HG03520 (cell line): ENCODE data around the gene KRT31.
"Not testable (repeated sequence)": the region's sequence is repeated elsewhere in the genome, so short reads cannot be mapped to it uniquely, and the experiment has no call there.

Source experiments
- ATAC-seq: cut with Tn5 transposase; IDR thresholded peaks from one replicate; pipeline ENCODE4 v1.9.1; 2021; ENCODE audit warnings: mild to moderate bottlenecking, moderate library complexity; ENCODE audit not compliant: unreplicated experiment

KRT31 gene

DNA sequence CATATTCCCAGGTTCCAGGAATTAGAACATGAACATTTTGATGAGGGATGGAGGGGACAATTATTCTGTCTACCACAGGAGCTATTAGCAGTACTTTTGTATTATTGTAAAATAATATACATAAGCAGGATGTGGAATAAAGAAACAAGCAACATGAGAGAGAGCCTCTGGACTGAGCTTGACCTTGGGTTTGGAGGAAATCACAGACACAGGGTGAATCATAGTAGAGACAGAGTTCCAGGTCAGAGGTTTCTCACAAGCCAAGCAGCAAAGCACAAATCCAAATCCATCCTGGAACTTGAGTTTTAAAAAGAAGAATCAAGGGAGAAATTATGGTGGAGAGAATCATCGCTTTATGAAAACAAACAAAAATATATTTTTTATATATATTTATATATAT lies 5.1 kb downstream of the KRT31 start:
- no peak for ATAC-seq

DNA sequence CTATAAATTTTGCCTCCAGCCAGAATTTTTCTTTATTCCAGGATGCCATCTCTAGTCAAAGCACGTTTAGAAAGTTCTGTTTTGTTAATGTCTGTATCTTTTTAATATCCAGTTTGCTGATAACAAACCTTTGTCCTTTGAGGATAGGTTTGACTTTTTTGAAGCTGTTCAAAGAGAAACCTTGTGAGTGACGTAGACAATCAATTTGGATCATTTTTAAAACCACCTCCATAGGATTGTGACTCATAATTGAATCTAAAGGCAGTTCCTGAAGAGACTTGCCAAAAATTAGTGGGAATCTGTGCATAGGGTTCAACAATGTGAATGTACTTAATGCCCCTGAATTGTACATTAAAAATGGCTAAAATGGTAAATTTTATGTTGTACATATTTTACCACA lies 5.9 kb downstream of the KRT31 start:
- no peak for ATAC-seq

DNA sequence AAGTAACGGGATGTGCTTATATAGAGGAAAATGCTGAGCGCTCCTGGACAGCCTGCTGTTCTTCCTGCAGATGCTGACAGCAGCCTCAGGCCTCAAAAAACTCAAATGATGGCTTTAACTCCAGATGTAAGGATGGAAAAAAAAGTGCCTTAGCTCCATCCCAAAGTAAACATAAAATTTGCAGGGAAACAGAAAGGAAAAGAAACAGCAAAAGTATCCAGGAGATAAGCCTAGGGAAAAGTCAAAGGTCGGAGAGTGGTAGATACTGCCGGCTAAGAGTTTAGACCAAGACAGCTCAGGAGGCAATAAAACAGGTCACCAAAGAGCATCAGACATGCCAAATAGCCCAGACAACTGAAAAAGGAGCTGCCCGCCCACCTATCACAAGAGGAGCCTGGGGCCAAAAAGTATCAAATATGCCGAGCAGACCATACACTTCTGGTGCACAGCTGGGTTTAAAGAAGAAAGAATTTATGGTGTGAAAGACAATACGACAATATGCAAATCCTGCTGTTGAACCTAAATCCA lies 6.9 kb downstream of the KRT31 start:
- no peak for ATAC-seq

- no peak for ATAC-seq
Measured at GRCh38 chr17:41387670-41388069, 9.7 kb downstream of the KRT31 start.

- ATAC-seq: no peak
Measured at GRCh38 chr17:41386227-41386626, 11.2 kb downstream of the KRT31 start.

DNA sequence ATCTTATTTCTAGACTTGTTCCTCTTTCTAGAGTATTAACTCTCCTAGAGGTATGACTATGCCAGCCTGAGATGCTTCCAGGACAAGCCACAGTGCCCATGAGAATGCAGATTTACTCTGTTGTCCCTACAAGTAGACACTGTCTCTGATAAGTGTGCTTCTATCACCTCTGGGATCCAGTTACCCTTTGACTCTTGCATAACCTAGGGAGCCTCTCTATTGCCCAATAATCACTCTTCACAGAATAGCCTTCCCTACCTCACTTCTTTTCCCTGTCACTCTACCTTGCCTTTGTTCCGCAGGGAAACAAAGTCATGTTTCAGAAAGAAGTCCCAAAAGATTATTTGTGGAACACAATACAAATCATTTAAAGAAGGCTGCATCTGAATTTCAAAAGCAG lies 13.7 kb downstream of the KRT31 start:
- no peak for ATAC-seq

GRCh38 chr17:41382394-41382793 lies 15.0 kb downstream of the KRT31 start:
- no peak for ATAC-seq

DNA sequence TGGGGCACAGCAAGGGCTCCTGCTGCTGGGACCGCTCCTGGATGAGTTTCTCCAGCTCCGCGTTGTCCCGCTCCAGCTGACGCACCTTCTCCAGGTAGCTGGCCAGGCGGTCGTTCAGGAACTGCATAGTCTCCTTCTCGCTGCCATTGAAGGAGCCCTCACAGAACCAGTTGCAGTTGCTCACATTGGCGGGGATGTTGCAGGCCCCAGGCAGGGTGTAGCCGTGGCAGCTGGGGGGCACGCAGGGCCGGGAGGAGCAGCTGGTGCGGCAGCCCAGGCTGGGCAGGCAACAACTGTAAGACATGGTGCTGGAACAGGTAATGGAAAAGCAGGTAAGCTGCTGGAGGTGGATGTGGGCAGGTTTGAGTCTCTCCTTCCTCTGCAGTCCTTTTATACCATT lies 15.5 kb downstream of the KRT31 start, which contains the start of gene KRT34:
TSS of gene KRT34 (minus strand) at position 364 of the 400 bp plus-strand sequence. CDS start at position 304, 60 bp downstream.
- not testable (repeated sequence) for ATAC-seq

- ATAC-seq: not testable (repeated sequence)
Measured at GRCh38 chr17:41380091-41380490, 17.3 kb downstream of the KRT31 start.

- no peak for ATAC-seq
Measured at GRCh38 chr17:41377546-41377945, 19.9 kb downstream of the KRT31 start.

- no peak for ATAC-seq
Measured at GRCh38 chr17:41369713-41370112, 27.7 kb downstream of the KRT31 start, which contains the start of gene KRT33B. KRT33B (minus strand) TSS chr17:41369813; CDS start chr17:41369750, 63 bp downstream.

- ATAC-seq: no peak
Measured at GRCh38 chr17:41369023-41369422, 28.4 kb downstream of the KRT31 start.

- ATAC-seq: no peak
Measured at GRCh38 chr17:41367426-41368075, 29.9 kb downstream of the KRT31 start.

GRCh38 chr17:41366070-41366469 lies 31.3 kb downstream of the KRT31 start:
- no peak for ATAC-seq

GRCh38 chr17:41363881-41364280 lies 33.5 kb downstream of the KRT31 start:
- no peak for ATAC-seq

DNA sequence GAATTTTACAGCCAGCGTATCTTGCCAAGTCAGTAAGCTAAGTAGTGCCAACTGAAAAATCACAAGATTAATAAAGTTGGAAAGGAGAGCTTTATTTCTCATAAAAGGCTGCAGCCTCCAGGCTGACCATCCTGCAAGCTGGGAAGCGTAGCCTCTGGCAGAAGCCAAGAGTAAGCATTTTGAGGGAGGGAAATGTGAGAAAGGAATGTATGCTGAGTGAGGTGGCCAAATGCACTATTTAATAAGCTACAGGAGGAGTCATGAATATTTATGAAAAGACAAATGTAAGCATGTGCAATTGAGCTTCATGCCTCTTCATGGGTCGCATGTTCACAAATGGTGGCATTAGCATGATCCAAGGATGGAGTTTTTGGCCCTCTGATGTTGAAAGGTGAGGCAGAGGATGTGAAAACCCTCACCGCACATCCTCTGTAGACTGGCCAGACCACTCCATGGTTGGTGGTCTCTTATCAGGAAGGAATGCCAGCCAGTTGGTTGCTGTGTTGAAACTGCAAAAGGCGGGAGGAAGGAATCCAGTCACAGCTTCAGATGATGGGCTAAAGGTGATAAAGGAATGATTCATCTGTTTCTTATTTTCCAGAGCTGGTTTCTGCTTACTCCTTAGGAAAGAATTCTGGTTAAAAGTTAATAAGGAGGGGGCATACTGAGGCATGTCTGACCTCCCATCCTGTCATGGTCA lies 37.0 kb downstream of the KRT31 start:
- no peak for ATAC-seq

GRCh38 chr17:41354536-41354935 lies 42.9 kb downstream of the KRT31 start:
- ATAC-seq: no peak

- ATAC-seq: no peak
Measured at GRCh38 chr17:41352597-41353366, 44.6 kb downstream of the KRT31 start.

DNA sequence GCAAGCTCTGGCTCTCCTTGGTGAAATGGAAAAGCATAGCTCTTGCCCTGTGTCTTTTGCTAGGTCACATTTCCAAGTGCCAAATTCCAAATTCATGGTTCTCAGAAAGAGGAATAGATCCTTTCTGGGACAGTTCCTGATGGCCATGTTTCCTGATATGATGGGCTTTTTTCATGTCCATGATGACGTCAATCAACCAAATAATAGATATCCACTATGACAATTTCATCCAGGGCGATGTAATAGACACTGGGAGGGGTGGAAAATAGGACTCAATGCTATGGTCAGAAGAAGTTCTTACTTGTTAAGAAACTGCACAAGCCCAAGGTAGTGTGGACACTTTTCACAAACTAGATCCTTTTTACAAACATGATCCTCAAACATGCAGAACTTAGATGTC lies 46.2 kb downstream of the KRT31 start:
- ATAC-seq: no peak

- not testable (repeated sequence) for ATAC-seq
Measured at GRCh38 chr17:41350381-41350878, 47.0 kb downstream of the KRT31 start, which contains the start of gene KRT33A. KRT33A (minus strand) TSS chr17:41350828; CDS start chr17:41350767, 61 bp downstream.
